Ascending aorta (tissue), 2 donors: ENCODE data around the gene FOXL1. TPM values are rescaled to one million over a fixed set of nuclear protein-coding genes. Genes with fewer than 3 reads are reported as not detected.
A peak's percentile ranks its signal among the peaks of the same experiment; 100 is the strongest.

Experiments
- DNase-seq, 2 donors: peaks; one replicate each; pipeline ENCODE4 v3.0.0-alpha.2; 2019; ENCODE audit warnings: low spot score in 2 of 2
- H3K27ac ChIP-seq, 2 donors: fragments of 200-600 bp; sonication (generic); one replicate each; pipeline ENCODE4 v1.5.1; 2016 to 2017; ENCODE audit warnings: mild to moderate bottlenecking in 1 of 2
- H3K27me3 ChIP-seq: fragments of 200-600 bp; sonication (generic); one replicate; pipeline ENCODE4 v1.5.1; 2017
- H3K36me3 ChIP-seq, 2 donors: fragments of 200-600 bp; sonication (generic); one replicate each; pipeline ENCODE4 v1.5.1; 2016
- H3K4me1 ChIP-seq, 2 donors: fragments of 200-600 bp; sonication (generic); one replicate each; pipeline ENCODE4 v1.5.1; 2016 to 2017; ENCODE audit warnings: mild to moderate bottlenecking in 1 of 2
- H3K4me3 ChIP-seq, 2 donors: fragments of 200-600 bp; sonication (generic); one replicate each; pipeline ENCODE4 v1.5.1; 2016 to 2017; ENCODE audit warnings: mild to moderate bottlenecking in 1 of 2
- H3K9me3 ChIP-seq, 2 donors: fragments of 200-600 bp; sonication (generic); one replicate each; pipeline ENCODE4 v1.5.1; 2016
- intact Hi-C: fragments of 100-400 bp; cut with DNase I; formaldehyde crosslinking; loops from one replicate; pipeline ENCODE4 v1.15.1; 2023
- total RNA-seq: library from RNA; depleted of rRNA; stranded (reverse); fragments of >200 nt; gene quantifications from one replicate; pipeline ENCODE4 v1.1.0, GENCODE V29; 2016
- TF ChIP-seq, protein P1 (sequence below), 3 experiments: fragments of 200-600 bp in 2 of 3; fragments of 450-650 bp in 1 of 3; sonication (generic) in 2 of 3; IDR thresholded peaks; one replicate each; pipeline ENCODE4 v1.5.1; 2016 to 2019; ENCODE audit warnings: antibody characterized with exemption in 3 of 3, mild to moderate bottlenecking in 1 of 3, moderate library complexity in 1 of 3

Gene FOXL1
- total RNA-seq, 1 donor from 2014 or later, result 35.7 TPM

DNA sequence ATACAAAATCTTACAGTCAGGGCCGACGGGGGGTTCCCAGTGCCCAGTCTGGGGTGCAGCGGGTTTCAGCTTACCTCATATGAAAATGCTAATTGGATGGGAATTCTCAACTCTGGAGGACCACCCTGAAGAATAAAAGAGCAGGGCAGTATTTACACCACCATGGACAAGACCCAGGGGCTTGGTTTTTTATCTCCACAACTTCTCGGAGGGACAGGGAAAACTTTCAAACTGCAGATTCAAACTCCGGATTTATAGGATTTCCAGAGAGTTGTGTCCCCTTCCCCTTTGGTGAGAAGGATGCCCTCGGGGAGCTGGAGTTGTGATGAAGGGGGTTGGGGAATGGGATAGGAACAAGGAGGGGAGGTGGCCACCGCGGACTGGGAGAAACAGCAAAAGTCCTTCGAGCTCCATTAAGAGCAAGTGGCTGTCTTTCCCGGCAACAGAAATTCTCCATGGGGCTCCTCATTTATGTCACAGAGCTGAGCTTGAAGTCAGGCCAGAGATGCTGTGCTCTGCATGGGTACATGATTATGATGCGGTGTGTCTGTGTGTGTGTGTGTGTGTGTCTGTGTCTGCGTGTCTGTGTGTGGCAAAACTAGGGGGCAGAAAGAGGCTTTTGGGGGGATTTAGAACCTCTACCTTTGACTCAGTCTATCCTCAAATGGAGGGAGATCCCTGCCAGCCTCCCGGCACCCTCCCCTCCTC, 15.7 kb downstream of the FOXL1 start:
- TF ChIP-seq, protein P1, sequence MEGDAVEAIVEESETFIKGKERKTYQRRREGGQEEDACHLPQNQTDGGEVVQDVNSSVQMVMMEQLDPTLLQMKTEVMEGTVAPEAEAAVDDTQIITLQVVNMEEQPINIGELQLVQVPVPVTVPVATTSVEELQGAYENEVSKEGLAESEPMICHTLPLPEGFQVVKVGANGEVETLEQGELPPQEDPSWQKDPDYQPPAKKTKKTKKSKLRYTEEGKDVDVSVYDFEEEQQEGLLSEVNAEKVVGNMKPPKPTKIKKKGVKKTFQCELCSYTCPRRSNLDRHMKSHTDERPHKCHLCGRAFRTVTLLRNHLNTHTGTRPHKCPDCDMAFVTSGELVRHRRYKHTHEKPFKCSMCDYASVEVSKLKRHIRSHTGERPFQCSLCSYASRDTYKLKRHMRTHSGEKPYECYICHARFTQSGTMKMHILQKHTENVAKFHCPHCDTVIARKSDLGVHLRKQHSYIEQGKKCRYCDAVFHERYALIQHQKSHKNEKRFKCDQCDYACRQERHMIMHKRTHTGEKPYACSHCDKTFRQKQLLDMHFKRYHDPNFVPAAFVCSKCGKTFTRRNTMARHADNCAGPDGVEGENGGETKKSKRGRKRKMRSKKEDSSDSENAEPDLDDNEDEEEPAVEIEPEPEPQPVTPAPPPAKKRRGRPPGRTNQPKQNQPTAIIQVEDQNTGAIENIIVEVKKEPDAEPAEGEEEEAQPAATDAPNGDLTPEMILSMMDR (IDR thresholded peaks at IDR 0.05), result no peak
- Histone ChIP-seq H3K4me1 (peaks cover 15 to 76% of the 10 kb centered on the region in 2 donors), H3K9me3 (no peaks in the 10 kb centered on the region), H3K36me3 (no peaks in the 10 kb centered on the region), H3K27ac (peak overlapping the region; percentile 95 to 99), H3K4me3 (peak overlapping the region in 1 of 2 donors; percentile 5), H3K27me3 (no peaks in the 10 kb centered on the region)
- intact Hi-C loops, result no loop called here
- peak in 1 of 2 donors; percentile 63 for DNase-seq

DNA sequence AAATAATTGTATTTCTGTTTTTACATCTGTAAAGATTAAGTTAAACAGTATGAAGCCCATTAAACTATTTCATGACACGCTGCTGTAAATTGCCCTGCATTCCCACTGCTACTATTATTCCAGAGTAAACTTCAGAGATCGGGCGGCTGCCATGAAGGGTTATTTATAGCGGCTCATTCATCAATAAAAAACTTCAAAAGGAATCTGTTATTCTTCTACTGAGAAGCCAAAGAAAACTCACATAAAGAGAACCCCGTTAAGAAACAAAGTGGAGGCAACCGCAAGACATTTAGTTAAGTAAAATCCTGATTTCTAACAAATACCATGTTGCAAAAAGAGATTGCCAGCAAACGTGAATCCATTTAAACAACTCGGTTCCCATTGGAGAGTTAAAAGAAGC, 16.4 kb downstream of the FOXL1 start:
- Histone ChIP-seq H3K27me3 (no peaks in the 10 kb centered on the region), H3K36me3 (no peaks in the 10 kb centered on the region), H3K4me1 (peaks cover 11 to 76% of the 10 kb centered on the region in 2 donors), H3K27ac (peak overlapping the region; percentile 95 to 99), H3K4me3 (peak overlapping the region in 1 of 2 donors; percentile 5), H3K9me3 (no peaks in the 10 kb centered on the region)
- TF ChIP-seq, protein P1 (IDR thresholded peaks at IDR 0.05), result no peak
- no peak for DNase-seq
- intact Hi-C loops, result no loop called here

DNA sequence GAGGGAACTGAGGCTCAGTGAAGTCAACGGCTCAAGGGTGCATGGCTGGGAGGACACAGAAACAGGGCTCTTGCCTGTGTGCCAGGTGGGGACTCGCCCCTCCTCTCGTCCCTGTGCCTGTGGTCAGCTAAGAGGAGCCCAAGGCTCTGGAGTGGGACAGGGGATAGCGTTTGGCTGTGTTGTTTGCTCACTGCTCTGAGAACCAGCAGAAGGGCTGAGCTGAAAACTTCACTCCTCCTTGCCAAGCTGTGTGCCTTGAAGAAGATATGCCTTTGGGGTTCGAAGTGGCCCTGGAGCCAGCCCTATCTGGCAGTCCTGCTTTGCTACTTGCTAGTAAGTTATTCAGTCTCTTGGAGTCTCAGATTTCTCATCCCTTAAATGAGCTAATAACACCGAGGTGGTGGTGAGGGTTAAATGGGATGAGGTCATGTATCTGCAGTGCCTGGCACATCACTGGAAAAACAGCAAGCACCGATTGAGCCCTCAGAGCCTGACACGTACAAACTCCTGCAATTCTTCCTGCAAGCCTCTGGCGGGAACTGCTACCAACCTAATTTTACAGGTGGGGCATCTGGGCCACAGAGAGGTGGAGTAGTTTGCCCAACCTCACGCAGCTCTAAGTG, 17.7 kb downstream of the FOXL1 start:
- H3K4me1 ChIP-seq, result peaks cover 8 to 69% of the 10 kb centered on the region in 2 donors
- H3K9me3 ChIP-seq, result no peaks in the 10 kb centered on the region
- peak overlapping the region; percentile 95 to 99 for H3K27ac ChIP-seq
- H3K4me3 ChIP-seq, result no peak overlapping the region
- H3K27me3 ChIP-seq, result no peaks in the 10 kb centered on the region
- no peaks in the 10 kb centered on the region for H3K36me3 ChIP-seq
- intact Hi-C loops, result no loop called here
- peak in 1 of 2 donors; percentile 64 for DNase-seq
- TF ChIP-seq, protein P1 (IDR thresholded peaks at IDR 0.05), result no peak

DNA sequence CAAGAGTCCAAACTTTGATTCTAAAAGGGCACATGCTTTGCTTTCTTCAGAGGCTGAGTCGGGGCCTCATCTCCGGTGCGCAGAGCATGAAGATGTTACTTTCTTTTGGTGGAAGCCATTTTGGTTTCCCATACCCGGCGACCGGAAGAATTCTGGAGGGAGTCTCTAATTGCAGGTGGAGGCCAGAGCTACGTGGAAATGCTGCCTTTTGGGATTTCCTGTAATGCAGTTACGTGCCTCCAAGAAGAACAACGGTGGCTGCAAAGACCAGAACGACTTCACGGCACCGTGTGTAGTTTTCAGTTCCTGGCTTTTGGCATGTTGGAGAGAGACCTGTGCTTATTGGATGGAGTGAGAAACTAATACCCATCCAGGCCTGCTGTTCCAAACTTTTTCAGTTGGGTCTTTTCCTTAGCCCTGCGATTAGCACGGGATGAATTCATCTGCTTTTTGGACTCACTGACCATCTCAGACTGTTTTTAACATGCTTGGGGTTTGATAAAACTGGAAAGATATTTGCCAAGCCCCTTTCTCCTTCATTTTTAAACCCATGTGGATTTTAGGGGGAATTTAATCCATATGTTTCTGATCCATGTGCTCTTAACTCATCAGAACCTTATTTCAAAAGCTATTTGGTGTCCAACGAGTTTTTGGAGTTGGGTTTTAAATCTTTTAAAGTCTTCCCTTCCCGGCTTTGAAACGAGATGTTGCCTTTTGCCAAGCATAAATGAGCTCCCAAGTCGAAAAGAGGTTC, 19.0 kb downstream of the FOXL1 start:
- Histone ChIP-seq H3K4me3 (peak overlapping the region; percentile 24 to 52), H3K9me3 (no peaks in the 10 kb centered on the region), H3K36me3 (no peaks in the 10 kb centered on the region), H3K4me1 (peaks cover 8 to 75% of the 10 kb centered on the region in 2 donors), H3K27me3 (no peaks in the 10 kb centered on the region), H3K27ac (peak overlapping the region; percentile 95 to 99)
- intact Hi-C loops, result no loop called here
- peak in 1 of 2 donors; percentile 62 for DNase-seq
- TF ChIP-seq, protein P1 (IDR thresholded peaks at IDR 0.05), result no peak

DNA sequence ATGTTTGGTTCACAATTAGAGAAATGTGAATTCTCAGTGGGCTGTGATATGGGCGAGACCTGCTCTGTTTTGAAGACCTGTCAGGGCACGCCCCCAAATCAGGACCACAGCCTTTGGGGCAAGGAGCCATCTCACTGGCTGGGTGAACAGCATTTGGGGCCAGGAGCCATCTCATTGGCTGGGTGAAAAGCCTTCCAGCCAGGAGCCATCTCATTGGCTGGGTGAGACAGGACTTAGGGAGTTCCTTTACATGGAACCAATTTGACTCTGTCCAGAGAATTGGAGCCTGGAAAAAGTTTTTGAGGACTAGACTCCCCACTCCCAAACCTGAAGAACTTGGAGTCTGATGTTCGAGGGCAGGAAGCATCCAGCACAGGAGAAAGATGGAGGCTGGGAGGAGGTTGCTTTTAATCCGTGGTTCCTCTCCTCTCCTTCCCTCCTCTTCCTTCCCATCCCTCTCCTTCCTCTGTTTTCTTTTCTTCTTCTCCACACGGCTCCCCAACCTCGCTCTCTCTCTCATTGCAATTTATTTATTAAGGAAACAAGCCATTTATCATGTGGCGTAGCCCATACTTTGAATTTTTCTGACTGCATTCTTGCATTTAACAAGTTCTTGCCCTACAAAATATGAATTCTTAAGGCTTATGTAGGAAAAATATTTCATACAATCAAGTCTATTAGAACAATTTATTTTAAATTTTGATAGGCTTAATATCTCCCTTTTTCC, 19.7 kb downstream of the FOXL1 start:
- Histone ChIP-seq H3K4me1 (peaks cover 8 to 72% of the 10 kb centered on the region in 2 donors), H3K36me3 (no peaks in the 10 kb centered on the region), H3K9me3 (no peaks in the 10 kb centered on the region), H3K4me3 (peak overlapping the region; percentile 24 to 52), H3K27me3 (no peaks in the 10 kb centered on the region), H3K27ac (peak overlapping the region; percentile 95 to 99)
- intact Hi-C loops, result no loop called here
- TF ChIP-seq, protein P1 (IDR thresholded peaks at IDR 0.05), result no peak
- DNase-seq, result peak; percentile 61 to 89
